HG02759 (cell line): ENCODE results near the gene CPEB2.

Source experiments
- ATAC-seq: cut with Tn5 transposase; IDR thresholded peaks from one replicate; pipeline ENCODE4 v1.9.1; 2021; ENCODE audit warnings: mild to moderate bottlenecking, moderate library complexity; ENCODE audit not compliant: unreplicated experiment

CPEB2 gene

GRCh38 chr4:15007201-15007600, 4.9 kb downstream of the CPEB2 start:
- no peak for ATAC-seq

GRCh38 chr4:15010038-15010585, 7.8 kb downstream of the CPEB2 start:
- no peak for ATAC-seq

DNA sequence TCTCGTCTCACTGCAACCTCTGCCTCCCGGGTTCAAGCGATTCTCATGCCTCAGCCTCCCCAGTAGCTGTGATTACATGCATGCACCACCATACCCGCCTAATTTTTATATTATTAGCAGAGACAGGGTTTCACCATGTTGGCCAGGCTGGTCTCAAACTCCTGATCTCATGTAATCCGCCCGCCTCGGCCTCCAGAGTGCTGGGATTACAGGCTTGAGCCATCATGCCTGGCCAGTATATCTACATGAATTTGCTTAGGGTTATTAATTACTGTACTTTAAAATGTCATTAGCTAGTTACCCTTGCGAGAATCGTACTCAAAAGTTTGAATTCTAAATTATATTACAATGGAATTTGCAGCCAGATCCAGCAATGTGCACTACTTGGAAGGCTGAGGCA, 8.9 kb downstream of the CPEB2 start:
- ATAC-seq = no peak

GRCh38 chr4:15012017-15012788, 9.9 kb downstream of the CPEB2 start:
- no peak for ATAC-seq

DNA sequence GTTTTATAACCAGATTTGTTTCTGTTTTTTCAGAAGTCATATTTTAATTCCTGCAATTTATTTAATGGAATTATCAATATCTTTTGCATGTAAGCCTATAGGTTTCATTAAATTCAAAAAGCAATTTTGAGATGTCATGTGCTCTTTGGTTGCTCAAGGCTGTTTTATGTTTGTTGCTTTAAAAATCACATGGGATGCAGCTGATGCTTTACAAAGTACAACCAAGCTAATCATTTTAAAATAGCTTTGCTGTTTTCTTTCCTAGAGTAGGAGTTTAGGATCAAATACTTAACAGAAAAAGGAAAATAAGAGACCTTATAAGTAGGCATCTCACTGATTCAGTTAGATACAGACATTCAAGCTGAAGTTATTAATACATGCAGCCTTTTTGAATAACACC, 11.3 kb downstream of the CPEB2 start:
- ATAC-seq = no peak

GRCh38 chr4:15015170-15015569, 12.9 kb downstream of the CPEB2 start:
- no peak for ATAC-seq

GRCh38 chr4:15018361-15018760, 16.1 kb downstream of the CPEB2 start:
- no peak for ATAC-seq

DNA sequence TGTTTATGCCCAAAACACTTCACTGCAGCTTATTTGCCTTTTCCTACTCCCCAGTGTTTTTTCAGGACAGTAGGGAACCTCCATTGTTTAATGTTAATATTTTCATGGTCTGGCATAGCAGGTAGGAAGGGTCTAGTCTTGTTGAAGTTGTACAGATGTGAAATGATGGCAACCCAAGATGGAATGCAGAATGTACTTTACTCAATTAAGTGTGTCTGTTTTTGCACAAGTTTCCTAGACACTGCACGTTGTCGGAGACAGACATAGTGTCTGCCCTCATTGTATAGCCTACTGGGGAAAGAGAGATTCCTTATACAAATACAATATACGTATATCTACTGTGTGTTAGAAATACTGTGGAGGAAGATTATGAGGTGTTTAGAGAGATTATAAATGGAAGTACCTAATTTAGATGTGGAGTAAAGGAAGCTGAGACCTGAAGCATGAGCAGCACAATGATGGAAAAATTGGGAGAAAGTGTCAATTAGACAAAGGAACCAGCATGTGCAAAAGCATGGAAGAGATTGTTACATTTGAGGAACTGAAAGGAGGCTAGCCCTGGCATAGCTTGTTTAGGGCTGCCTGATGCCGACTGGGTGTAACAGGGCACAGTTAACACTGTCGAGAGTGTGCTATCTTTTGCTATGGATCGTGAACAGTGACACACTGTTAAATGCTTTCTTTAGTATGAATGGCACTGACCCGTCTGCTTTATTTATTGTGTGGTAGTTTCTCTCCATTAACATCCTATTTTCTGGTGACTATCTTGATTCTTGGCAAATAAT, 18.4 kb downstream of the CPEB2 start:
- no peak for ATAC-seq

- ATAC-seq = no peak
Observed at GRCh38 chr4:15021311-15021710, 19.0 kb downstream of the CPEB2 start.

- no peak for ATAC-seq
Observed at GRCh38 chr4:15021946-15022345, 19.7 kb downstream of the CPEB2 start.

DNA sequence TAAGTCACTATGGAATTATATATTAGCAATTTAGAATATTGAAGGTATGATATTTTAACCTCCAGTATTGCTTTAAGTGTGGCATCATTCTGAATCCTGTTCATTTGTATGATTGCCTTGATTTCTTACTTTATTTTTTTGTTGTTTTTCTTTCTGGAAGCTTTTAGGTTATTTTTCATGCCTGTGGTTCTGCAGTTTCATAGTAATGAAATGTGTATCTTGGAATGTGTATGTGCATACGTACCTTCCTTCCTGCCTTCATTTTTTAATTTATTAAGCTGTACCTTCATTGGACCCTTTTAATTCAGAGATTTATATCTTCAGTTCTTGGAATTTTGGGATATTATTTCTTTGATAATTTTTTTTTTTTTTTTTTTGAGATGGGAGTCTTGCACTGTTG, 22.1 kb downstream of the CPEB2 start:
- no peak for ATAC-seq

GRCh38 chr4:15025693-15026092, 23.4 kb downstream of the CPEB2 start:
- no peak for ATAC-seq

GRCh38 chr4:15027921-15028435, 25.7 kb downstream of the CPEB2 start:
- ATAC-seq = no peak

GRCh38 chr4:15031197-15031596, 28.9 kb downstream of the CPEB2 start:
- ATAC-seq = no peak

DNA sequence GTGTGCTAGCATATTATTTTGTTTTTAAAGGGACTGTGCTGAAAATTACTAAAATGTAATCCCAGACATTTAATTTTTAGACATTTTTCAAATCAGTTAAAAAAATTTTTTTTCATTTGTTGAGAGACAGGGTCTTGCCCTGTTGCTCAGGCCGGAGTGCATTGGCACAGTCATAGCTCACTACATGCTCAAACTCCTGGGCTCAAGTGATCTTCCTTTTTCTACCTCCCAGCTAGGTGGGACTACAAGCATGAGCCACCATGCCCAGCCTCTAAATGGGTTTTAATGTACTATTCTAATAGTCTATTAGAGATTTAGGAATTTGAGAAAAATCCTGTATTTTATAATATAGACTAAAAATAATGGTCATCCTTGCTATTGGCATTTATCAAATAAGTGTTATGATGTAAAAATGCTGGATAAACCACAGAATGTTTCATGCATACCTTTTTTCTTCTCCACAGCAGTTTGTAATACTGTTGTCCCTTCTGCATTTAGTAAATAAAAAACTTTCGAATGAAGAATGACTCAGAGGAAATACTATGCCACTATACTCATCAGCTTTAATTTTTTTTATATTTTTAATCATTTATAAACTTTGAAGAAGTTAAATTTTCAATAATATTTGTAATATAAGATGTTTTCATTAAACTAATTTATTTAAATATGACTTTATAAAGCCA, 29.9 kb downstream of the CPEB2 start:
- ATAC-seq = no peak

GRCh38 chr4:15034071-15034764, 31.9 kb downstream of the CPEB2 start:
- no peak for ATAC-seq

- ATAC-seq = no peak
Observed at GRCh38 chr4:15035159-15035558, 32.9 kb downstream of the CPEB2 start.

DNA sequence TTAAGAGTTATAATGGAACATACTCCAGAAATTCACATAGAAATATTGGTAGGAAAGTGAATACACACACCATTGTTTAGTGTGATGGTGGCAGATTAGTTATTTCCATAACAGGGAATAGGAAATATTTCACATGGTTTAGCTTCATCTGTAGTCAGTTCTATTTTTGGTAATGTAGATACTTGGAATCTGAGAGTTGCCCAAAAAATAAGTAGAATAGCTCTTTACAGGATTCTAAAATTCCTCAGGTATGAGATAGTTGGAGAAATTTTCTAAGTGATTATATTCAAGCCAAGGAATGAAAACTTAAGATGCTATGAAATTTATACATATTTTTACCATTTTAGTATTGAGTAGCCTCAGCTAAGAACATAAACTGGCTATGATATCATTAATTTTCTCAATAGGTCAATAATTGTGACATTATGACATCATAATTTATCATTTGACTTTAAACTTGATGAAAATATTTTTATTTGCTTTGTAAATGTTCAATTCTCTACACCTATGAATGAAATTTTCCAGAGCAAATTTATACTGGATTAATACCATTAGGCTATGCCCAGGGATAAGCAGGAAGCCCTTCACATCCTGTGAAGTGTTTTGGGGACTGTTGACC, 35.8 kb downstream of the CPEB2 start:
- no peak for ATAC-seq

- ATAC-seq = no peak
Observed at GRCh38 chr4:15040916-15041463, 38.7 kb downstream of the CPEB2 start.
